Nephron progenitor cell (in vitro differentiated cells): ENCODE results near the gene HPD.

Experiments used
- DNase-seq: peaks from one replicate; pipeline ENCODE4 v3.0.0; 2021
- H3K27ac Mint-ChIP-seq: 2 replicates; pipeline ENCODE4 v1.8.0; 2021; ENCODE audit warnings: mild to moderate bottlenecking, moderate library complexity, mixed read lengths
- H3K27me3 Mint-ChIP-seq: 2 replicates; pipeline ENCODE4 v1.8.0; 2021; ENCODE audit warnings: mild to moderate bottlenecking, low read depth, mixed read lengths; ENCODE audit not compliant: poor library complexity
- H3K36me3 Mint-ChIP-seq: 2 replicates; pipeline ENCODE4 v1.8.0; 2021; ENCODE audit warnings: low read depth, mixed read lengths
- H3K4me1 Mint-ChIP-seq: 2 replicates; pipeline ENCODE4 v1.8.0; 2021; ENCODE audit warnings: mixed read lengths
- H3K4me3 Mint-ChIP-seq: 2 replicates; pipeline ENCODE4 v1.8.0; 2021; ENCODE audit warnings: mild to moderate bottlenecking, moderate library complexity, mixed read lengths
- H3K9me3 Mint-ChIP-seq: 2 replicates; pipeline ENCODE4 v1.8.0; 2021; ENCODE audit warnings: mild to moderate bottlenecking, moderate library complexity, mixed read lengths
- TF ChIP-seq, protein P1 (sequence below): fragments of 200-600 bp; sonication (generic); IDR thresholded peaks from 2 replicates; pipeline ENCODE4 v1.5.0; 2021; ENCODE audit warnings: antibody characterized with exemption

HPD gene

DNA sequence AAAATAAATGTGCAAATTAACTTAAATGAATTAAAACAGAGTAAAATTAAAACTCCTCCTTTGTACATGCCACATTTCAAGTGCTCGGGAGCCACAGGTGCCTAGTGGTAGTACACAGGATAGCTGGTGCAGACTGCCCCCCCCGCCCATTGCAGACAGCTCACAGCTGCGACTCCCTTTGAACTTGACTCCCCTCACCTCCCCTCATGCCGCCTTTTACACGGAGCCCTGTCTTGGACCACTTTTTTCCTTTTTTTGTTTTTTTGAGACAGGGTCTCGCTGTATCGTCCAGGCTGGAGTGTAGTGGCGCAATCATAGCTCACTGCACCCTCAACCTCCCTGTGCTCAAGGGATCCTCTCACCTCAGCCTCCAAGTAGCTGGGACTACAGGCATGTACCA is 43.4 kb downstream of the HPD start:
- H3K4me3 Mint-ChIP-seq = no peak overlapping the region
- TF ChIP-seq, protein P1, sequence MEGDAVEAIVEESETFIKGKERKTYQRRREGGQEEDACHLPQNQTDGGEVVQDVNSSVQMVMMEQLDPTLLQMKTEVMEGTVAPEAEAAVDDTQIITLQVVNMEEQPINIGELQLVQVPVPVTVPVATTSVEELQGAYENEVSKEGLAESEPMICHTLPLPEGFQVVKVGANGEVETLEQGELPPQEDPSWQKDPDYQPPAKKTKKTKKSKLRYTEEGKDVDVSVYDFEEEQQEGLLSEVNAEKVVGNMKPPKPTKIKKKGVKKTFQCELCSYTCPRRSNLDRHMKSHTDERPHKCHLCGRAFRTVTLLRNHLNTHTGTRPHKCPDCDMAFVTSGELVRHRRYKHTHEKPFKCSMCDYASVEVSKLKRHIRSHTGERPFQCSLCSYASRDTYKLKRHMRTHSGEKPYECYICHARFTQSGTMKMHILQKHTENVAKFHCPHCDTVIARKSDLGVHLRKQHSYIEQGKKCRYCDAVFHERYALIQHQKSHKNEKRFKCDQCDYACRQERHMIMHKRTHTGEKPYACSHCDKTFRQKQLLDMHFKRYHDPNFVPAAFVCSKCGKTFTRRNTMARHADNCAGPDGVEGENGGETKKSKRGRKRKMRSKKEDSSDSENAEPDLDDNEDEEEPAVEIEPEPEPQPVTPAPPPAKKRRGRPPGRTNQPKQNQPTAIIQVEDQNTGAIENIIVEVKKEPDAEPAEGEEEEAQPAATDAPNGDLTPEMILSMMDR = no peak
- peaks cover 33% of the 10 kb centered on the region for H3K36me3 Mint-ChIP-seq
- H3K9me3 Mint-ChIP-seq = no peaks in the 10 kb centered on the region
- DNase-seq = no peak
- H3K27me3 Mint-ChIP-seq = no peaks in the 10 kb centered on the region
- no peak overlapping the region for H3K27ac Mint-ChIP-seq
- peaks cover 30% of the 10 kb centered on the region for H3K4me1 Mint-ChIP-seq

DNA sequence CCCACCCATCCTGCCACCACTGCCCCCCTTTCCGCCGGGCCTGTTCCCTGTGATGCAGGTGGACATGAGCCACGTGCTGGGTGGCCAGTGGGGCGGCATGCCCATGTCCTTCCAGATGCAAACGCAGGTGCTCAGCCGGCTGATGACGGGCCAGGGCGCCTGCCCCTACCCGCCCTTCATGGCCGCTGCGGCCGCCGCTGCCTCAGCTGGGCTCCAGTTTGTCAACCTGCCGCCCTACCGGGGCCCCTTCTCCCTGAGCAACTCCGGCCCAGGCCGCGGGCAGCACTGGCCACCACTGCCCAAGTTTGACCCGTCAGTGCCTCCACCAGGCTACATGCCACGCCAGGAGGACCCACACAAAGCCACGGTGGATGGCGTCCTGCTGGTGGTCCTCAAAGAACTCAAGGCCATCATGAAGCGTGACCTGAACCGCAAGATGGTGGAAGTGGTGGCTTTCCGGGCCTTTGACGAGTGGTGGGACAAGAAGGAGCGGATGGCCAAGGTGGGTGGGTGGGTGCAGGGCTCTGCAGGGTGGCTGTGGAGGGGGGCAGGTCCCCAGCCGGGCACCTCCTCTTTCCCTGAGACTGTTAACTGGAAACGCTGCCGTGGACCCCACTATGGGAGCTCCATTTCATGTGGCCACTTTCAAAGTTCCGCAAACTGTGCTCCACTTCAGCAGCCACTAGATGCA is 44.1 kb downstream of the HPD start:
- no peak overlapping the region for H3K27ac Mint-ChIP-seq
- H3K4me3 Mint-ChIP-seq = no peak overlapping the region
- no peaks in the 10 kb centered on the region for H3K27me3 Mint-ChIP-seq
- no peak for DNase-seq
- H3K4me1 Mint-ChIP-seq = peaks cover 31% of the 10 kb centered on the region
- peaks cover 36% of the 10 kb centered on the region for H3K36me3 Mint-ChIP-seq
- no peaks in the 10 kb centered on the region for H3K9me3 Mint-ChIP-seq
- TF ChIP-seq, protein P1 = no peak

DNA sequence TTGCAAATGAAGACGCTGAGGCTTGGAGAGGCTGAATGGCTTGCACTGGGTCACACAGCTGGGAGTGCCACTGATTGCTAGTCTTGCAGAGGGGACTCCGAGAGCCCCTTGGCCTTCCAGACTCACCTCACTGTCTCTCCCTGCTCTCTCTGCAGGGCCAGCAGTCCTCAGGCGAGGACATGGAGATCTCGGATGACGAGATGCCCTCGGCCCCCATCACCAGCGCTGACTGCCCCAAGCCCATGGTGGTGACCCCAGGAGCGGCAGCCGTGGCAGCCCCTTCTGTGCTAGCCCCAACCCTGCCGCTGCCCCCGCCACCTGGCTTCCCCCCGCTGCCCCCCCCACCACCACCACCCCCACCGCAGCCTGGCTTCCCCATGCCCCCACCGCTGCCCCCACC is 44.7 kb downstream of the HPD start:
- Mint-ChIP-seq H3K4me3 (no peak overlapping the region), H3K9me3 (no peaks in the 10 kb centered on the region), H3K36me3 (peaks cover 37% of the 10 kb centered on the region), H3K27ac (no peak overlapping the region), H3K27me3 (no peaks in the 10 kb centered on the region), H3K4me1 (peaks cover 36% of the 10 kb centered on the region)
- no peak for DNase-seq
- TF ChIP-seq, protein P1 = no peak

DNA sequence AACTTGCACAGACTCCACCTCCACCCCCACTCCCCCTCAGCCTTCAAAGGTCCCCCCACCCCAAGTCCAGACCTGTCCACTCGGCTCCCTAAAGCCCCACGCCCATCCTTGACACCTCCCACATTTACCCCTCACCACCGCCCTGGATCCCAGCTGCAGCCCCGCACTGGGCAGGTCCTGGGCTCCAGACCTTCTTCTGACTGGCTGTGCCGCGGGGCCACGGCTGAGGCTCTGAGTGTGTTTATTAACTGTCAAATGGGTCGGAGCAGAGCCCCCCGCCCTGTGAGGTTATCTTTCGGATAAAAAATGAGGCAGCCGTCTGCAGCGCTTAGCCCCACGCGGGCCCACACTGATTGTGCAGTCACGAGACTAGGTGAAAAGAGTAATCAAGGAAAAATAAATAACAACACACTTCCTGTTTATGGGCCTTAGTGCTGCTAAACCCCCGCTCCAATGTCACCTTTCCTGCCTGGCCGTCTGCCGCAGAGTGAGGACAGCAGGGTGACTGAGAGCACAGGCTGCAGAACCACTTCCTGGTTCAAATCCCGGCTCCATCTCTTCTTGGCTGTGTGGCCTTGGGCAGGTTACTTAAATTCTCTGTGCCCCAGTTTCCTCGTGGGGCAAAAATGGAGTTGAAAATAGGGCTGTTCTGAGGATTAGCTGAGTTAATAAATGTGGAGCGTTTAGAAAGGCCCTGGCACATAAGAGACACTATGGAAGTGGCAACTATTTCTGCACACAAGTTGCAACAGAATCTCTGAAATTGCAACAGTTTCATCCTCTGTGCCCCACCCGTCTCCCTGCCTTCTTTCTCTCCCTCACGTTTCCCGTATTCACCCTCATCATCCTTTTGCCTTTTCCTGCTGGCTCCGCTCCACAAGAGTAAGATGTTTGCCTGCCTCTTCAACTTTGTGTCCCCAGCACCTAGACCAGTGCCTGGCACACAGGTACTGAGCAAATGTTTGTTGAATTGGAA is 45.5 kb downstream of the HPD start:
- H3K4me1 Mint-ChIP-seq = peaks cover 36% of the 10 kb centered on the region
- TF ChIP-seq, protein P1 = no peak
- H3K36me3 Mint-ChIP-seq = peaks cover 42% of the 10 kb centered on the region
- peak overlapping the region; percentile 66 for H3K27ac Mint-ChIP-seq
- peak overlapping the region; percentile 80 for H3K4me3 Mint-ChIP-seq
- no peak for DNase-seq
- H3K9me3 Mint-ChIP-seq = no peaks in the 10 kb centered on the region
- no peaks in the 10 kb centered on the region for H3K27me3 Mint-ChIP-seq

DNA sequence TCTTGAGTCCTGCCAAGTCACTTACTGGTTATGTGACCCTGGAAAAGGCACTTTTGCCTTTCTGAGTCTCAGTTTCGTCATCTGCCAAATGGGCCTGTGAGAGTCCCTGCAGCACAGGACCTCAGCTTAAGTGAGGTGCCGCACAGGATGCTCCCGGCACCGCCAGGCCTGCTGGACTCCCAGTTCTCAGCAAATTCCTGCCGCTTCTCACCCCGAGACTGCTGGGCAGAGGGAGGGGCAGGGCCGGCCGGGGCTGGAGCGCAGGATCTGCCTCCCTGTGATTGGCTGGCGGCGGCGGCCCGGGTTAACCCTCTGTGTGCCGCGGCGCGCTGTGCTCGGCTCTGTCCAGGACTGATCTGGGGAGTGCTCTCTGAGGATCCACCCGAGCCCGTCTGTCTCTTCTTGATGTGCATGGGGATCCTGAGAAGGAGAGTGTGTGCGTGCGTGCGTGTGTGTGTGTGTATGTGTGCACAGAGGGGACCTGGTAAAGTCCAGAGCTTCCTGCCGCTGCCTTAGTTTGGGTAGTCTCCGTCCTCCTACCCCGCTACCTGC is 46.3 kb downstream of the HPD start:
- no peaks in the 10 kb centered on the region for H3K27me3 Mint-ChIP-seq
- peaks cover 38% of the 10 kb centered on the region for H3K4me1 Mint-ChIP-seq
- H3K36me3 Mint-ChIP-seq = peaks cover 35% of the 10 kb centered on the region
- H3K4me3 Mint-ChIP-seq = peak overlapping the region; percentile 80
- TF ChIP-seq, protein P1 = peak; percentile 4
- no peak overlapping the region for H3K27ac Mint-ChIP-seq
- H3K9me3 Mint-ChIP-seq = no peaks in the 10 kb centered on the region
- peak; percentile 84 for DNase-seq
